RWPE1 (cell line): Measurements from ENCODE around the gene GLP1R.

Experiments
- CTCF ChIA-PET: fragments of 350-600 bp; sonication (Branson Sonifier 250); formaldehyde crosslinking; extraction: SDS; loops from one replicate; lab custom pipeline; 2021; lab: Yijun Ruan, JAX
- POLR2A ChIA-PET: fragments of 400-600 bp; formaldehyde crosslinking; extraction: SDS; loops from one replicate; lab custom pipeline; 2020; ENCODE audit warnings: antibody characterized with exemption; ENCODE audit not compliant: low non-redundant PET; lab: Yijun Ruan, JAX
- DNase-seq: peaks from one replicate; pipeline ENCODE4 v3.0.0; 2012; ENCODE audit warnings: low spot score
- H3K27ac ChIP-seq: fragments of 450-650 bp; 2 replicates; pipeline ENCODE4 v1.5.1; 2017
- CTCF ChIP-seq: fragments of 450-650 bp; conservative IDR thresholded peaks from 2 replicates; pipeline ENCODE4 v1.5.1; 2017; ENCODE audit warnings: low read depth, mild to moderate bottlenecking

GLP1R gene

GRCh38 chr6:39008737-39009136 lies 39.8 kb upstream of the GLP1R start:
- H3K27ac ChIP-seq = no peak overlapping the region
- POLR2A ChIA-PET = no interaction called here
- TF ChIP-seq CTCF = no peak
- CTCF ChIA-PET = interaction anchor here (0.5 kb wide), 1 partner anchor 11 kb away, joined by 3 read pairs; no protein-coding TSS in a partner anchor
- DNase-seq = no peak

GRCh38 chr6:39009476-39009875 lies 39.1 kb upstream of the GLP1R start:
- DNase-seq = no peak
- ChIA-PET CTCF (interaction anchor here (0.5 kb wide), 1 partner anchor 10 kb away, joined by 3 read pairs; no protein-coding TSS in a partner anchor), POLR2A (no interaction called here)
- TF ChIP-seq CTCF = no peak
- H3K27ac ChIP-seq = no peak overlapping the region

- no peak overlapping the region for H3K27ac ChIP-seq
- ChIA-PET POLR2A (no interaction called here), CTCF (interaction anchor here (0.7 kb wide), 1 partner anchor 36 kb away, joined by 3 read pairs; no protein-coding TSS in a partner anchor)
- TF ChIP-seq CTCF = no peak
- no peak for DNase-seq
These were observed 31.6 kb upstream of the GLP1R start for GRCh38 chr6:39016839-39017546.

- TF ChIP-seq CTCF = no peak
- no peak overlapping the region for H3K27ac ChIP-seq
- ChIA-PET CTCF (interaction anchor here (0.7 kb wide), 1 partner anchor 36 kb away, joined by 3 read pairs; no protein-coding TSS in a partner anchor), POLR2A (no interaction called here)
- no peak for DNase-seq
These were observed 31.1 kb upstream of the GLP1R start for GRCh38 chr6:39017547-39017880.

GRCh38 chr6:39018103-39018502 lies 30.5 kb upstream of the GLP1R start:
- no peak for DNase-seq
- no peak for TF ChIP-seq CTCF
- CTCF ChIA-PET = interaction anchor here (0.7 kb wide), 1 partner anchor 37 kb away, joined by 3 read pairs; no protein-coding TSS in a partner anchor
- H3K27ac ChIP-seq = no peak overlapping the region
- POLR2A ChIA-PET = no interaction called here

GRCh38 chr6:39020136-39020535 lies 28.4 kb upstream of the GLP1R start:
- CTCF ChIA-PET = interaction anchor here (0.7 kb wide), 1 partner anchor 11 kb away, joined by 3 read pairs; no protein-coding TSS in a partner anchor
- H3K27ac ChIP-seq = no peak overlapping the region
- POLR2A ChIA-PET = no interaction called here
- no peak for DNase-seq
- TF ChIP-seq CTCF = no peak
